ENCODE measurements around the gene CENPX.

The CENPX gene

DNA sequence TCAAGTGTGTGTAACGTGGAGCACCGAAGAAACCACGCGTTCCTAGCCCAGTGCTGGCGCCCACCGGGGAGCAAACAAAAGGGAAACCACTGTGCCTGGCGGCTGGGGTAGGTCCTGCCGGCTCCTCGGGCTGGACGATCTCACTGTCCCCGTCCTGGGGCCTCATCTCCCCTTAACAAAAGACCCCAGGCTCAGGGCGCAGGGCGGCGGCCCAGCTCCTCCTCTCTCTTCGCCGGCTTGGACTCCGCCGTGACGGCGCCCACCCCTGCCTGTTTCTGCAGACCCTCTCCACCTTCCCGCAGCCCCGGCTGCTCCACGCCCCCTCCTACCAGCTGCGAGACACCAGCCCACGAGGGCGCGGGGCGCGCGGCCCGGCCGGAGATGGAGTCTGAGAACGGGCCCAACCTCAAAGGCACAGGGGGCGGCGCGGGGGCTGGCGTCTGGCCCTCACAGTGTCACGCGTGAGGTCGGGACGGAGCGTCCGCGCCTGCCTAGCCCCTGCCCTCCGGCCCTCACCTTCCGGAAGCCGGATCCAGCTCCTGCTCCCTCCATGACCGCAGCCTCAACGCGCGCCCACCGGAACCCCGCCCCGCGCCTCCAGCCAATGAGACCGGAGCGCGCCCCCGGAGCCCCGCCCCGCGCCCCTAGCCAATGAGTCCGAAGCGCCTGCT, at the start of gene CENPX:
TSS of gene CENPX (minus strand) at position 569 of the 671 bp plus-strand sequence. CDS start at position 552, 17 bp downstream.
- DNase-seq (ENCODE audit: low read depth in 2 of 2) = no peak

DNA sequence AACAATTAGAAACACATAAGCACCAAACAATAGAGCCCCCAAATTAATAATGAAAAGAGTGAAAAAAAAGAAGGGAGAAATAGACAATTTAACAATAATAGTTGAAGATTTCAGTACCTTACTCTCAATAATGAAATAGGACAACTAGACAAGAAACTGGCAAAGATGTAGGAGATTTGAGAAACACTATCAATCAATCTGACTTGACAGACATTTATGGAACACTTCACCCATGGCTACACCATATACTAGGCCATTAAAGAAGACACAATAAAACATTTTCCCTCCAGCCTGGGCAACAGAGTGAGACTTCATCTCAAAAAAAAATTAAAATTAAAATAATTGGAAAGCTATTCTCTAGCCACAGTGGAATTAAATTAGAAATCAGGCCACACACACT, 47.9 kb upstream of the CENPX start:
- no peak for DNase-seq (ENCODE audit: low read depth in 2 of 2)

DNA sequence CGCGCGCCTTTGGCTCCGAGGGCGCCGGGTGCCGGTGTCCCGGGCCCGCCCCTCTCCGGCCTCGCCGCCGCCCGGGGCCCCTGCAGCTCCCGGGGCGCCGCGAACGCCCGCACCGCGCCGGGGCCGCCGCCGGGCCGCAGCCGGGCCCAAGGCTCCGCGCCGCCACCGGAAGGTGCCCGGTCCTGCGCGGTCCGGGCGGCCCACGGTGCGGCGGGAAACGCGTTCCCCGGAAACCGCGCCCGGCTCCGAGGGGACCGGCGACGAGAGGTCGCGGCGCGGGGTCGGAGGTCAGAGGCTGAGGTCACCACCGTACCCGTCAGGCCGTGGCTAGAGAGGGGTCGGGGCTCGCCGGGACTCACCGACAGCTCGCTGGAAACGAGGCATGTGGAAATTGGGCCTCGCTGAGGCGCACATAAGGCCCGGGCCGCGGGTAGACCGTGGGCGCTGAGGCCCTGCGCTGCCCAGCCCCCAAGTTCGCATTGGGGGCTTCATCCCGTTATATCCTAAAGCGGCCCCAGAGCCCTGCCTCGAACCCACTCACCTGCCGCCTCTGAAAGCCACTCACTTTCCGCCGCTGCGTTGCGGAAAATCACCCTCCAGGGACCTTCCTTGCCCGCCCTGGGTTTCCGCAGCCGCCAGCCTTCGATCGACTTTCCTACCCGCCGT, 43.1 kb upstream of the CENPX start, which contains the start of gene DUS1L:
TSS of gene DUS1L (minus strand) at position 167 of the 666 bp plus-strand sequence. CDS start 745 bp downstream, outside the sequence.
- DNase-seq (ENCODE audit: low read depth in 2 of 2) = peak; percentile 38 to 39

DNA sequence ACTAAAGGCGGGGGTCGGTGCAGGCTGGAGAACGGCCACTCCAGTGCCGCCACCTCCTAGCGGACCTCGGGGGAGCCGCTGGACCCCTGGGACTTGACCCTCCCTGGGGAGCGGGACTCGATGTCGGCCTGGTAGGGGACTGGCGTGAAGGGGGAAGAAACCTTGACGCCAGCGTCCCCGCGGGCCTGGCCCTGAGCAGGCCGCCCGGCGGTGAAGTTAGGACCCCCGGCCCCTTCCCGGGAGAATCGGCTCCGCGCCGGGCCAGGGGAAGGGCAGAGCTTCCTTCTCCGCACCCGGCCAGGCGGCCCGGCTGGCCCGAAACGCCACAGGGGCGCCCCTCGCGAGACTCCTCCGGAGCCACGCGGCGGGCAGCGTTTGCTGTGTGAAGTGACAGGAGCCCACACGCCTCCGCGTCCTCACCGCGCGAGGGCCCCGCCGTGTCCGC, 42.5 kb upstream of the CENPX start:
- no peak for DNase-seq (ENCODE audit: low read depth in 2 of 2)

DNA sequence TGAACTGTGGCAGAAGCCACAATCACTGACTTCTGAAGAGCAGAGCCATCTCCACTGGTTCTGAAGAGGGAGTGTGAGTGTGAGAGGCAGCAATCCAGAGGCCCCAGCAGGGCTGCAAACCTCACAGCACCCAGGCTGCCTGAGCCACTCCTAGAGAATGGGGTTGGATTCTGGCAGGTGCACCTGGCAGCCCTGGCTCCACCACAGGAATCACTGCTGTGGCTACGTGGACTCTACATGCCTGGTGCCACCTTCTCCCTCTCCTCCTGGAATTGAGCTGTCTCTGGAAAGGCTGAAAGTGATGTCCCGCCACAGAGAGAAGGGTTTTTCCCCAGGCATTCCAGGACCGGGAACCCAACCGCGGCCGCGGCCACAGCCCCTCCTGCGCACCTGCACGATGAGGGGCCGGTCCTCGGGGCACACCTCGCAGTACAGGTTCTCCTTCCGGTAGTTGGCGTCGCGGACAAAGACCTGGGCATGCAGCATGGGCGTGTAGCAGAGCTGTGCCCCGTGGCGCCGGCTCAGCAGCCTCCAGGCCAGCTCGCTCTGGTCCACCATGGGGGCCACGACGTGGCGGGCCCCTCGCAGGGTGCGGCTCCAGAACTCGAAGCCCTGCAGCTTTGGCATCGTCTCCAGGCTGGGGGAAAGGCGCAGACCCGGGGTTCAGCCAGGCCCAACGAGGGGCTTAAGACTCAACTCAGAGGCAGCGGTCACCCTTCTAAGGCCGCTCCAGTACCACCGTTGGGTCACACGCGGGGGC, 41.9 kb upstream of the CENPX start:
- no peak for DNase-seq (ENCODE audit: low read depth in 2 of 2)

DNA sequence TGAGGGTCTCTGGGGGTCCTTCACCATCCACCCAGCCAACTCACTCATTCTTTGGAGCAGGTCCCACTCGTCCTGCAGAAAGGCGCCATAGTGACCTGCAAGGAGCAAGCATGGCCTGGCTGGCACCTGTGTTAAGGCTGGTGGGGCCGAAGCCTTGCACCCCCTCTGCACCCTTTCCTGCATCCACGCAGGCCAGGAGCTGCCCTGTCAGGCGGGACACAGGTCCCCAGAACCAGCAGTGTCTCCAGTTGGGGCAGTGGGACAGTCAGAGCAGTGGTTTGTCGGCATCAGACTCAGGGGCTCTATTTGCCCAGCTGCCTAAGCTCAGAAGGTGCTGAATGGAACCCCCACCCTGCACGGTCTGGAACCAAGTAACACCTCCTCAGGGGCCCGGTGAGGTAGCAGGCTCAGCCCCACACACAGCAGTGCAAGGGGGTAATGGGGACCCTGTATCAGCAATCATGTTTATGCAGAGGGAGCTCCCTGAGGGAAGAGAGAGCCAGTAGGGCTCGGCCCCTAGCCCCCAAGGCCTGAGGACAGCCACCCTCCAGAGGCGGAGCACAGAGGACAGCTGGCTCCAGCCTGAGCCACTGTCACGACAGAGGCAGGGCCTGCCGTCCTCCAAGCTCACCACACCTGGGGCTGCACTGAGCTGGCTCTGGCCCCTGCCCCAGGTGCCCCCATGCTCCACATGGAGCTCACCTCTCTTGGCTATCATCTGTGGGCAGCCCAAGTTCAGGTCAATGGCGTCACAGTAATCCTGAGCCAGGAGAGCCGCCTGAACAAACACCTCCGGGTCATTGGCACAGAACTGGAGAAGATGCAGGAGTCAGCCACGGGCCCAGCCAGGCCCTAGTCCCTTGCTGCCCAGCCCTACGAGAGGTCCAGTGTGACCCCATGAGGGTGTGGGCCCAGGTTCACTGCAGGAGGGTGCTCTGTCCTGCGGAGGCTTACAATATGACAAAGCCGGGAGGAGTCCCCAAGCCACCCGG, 41.0 kb upstream of the CENPX start:
- no peak for DNase-seq (ENCODE audit: low read depth in 2 of 2)

DNA sequence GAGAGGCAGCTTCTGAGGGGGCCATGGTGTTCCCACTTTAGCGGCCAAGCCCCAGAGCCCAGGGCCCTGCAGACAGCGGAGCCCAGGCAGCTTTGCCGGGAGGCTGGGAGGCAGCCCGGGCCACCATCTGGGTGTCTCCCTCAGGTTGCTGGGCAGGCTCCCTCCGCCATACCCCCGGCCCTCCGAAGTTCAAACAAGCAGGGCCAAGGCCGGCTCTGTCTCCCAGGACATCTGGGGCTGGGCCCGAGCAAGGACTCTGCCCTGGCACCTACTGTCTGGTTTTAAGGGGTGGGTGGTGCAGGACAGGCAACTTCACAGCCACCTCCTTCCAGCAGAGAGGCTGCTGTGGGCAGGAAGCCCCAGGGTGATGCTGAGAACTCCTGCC, 40.3 kb upstream of the CENPX start:
- no peak for DNase-seq (ENCODE audit: low read depth in 2 of 2)

DNA sequence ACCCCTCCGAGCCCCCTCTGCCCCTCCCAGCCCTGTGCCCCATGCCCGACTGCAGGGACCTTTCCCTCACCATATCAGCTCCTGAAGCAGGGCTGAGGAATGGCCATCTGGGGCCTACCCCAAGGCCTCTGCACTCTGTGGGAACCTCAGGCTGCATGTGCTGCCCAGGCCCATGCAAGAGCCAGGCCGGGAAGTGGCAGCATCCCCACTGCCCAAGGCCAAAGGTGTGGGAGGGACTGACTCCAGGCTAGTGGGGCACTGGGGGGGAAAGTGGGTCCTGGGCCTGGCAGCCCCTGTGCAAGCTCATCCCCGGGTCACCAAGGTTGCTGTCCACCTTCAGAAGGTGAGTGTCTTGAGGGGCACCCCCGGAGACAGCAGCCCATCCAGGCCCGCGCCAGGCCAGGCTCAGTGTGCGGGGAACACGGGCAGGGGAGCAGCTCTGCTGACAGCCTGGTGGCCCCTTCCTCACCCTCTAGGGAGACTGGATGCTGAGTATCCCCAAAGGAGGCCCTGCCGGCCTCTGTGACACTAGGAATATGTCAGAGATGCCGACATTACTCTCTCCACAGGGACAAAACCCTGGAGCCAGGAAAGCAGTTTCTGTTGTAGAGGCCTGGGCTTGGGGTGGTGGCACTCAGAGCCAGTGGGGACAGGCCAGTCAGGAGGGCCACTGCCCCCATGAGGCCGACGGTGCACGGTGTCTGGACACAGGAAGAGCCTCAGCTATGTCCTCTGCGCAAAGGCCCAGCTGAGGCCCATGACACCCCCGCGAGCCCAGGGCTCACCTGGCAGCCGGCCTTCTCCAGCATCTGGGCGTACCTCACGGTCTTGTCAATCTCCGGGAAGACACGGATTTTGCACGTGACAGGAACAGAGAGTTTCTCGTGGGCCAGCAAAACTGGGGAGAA, 39.7 kb upstream of the CENPX start:
- DNase-seq (ENCODE audit: low read depth in 2 of 2) = no peak

DNA sequence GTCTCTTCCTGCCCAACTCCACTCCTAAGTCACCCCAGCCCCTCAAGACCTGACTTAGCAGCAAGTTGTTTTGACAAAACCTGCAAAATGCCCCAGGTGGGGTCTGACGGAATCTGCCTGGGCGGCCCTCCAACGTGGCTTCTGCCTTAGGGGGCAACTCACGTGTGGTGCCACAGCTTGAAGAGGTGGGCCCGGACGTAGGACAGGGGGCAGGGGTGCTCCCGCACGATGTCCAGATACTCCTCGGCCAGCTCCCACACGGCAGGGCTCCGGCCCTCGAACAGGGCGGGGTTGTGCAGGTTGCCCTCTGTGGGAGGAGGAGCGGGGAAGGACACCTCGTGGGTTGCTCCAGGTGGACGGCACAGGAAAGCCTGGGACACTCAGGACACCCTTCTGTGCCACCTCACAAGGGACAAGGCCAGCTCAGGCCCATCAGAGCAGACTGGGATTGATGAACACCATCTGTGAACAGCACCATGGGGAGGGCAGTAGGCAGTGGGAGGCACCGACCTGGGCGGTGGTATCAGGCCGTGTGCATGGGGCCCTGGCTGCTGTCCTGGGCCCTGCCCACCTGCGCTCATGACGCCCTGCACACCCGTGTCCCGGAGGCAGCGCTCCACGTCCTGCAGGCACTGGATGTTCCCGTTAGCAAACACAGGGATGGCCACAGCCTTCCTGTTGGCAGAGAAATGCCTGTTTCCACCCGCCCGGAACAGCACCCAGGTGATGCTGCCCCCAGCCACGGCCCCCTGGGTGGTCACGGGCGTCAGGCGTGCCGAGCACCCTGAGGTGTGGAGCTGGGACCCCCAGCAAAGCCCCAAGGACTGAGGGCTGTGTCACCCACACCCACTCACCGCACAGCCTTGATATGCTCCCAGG, 38.6 kb upstream of the CENPX start:
- no peak for DNase-seq (ENCODE audit: low read depth in 2 of 2)

DNA sequence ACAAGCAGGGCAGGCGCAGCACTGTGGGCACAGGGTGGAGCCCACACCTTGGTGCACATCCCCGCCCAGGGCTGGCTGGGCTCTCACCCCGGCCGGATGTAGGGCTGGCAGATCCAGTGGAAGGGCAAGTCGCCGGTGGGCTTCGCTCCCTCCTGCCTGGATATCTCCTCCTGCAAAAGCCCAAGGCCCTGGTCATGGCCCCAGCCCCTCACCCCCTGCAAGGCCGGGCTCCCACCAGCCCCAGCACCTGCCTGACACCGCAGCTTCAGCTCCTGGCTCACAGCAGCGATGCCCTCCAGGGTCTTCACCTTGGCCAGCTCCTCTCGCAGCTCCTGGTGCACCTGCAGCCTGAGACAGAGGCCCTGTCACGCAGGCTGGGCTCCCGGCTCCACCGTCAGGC, 37.9 kb upstream of the CENPX start:
- no peak for DNase-seq (ENCODE audit: low read depth in 2 of 2)

DNA sequence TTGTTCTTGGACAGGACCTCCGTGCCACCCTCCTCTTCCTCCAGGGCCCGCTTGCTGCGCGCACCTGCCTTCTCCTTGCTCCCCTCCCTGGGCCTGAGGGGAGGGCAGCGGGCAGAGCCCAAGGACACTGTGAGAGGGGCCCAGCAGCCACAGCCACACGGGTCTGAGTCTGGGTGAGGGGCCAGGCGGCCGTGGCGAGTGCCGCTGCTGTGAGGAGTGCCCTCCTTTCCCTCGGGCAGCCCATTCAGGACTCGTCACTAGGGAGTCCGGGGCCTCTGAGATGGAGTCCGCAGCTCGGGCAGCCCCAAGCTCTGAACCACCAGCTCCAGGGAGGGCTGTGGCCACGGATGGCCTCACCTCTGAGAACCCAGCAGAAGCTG, 37.3 kb upstream of the CENPX start:
- DNase-seq (ENCODE audit: low read depth in 2 of 2) = no peak

DNA sequence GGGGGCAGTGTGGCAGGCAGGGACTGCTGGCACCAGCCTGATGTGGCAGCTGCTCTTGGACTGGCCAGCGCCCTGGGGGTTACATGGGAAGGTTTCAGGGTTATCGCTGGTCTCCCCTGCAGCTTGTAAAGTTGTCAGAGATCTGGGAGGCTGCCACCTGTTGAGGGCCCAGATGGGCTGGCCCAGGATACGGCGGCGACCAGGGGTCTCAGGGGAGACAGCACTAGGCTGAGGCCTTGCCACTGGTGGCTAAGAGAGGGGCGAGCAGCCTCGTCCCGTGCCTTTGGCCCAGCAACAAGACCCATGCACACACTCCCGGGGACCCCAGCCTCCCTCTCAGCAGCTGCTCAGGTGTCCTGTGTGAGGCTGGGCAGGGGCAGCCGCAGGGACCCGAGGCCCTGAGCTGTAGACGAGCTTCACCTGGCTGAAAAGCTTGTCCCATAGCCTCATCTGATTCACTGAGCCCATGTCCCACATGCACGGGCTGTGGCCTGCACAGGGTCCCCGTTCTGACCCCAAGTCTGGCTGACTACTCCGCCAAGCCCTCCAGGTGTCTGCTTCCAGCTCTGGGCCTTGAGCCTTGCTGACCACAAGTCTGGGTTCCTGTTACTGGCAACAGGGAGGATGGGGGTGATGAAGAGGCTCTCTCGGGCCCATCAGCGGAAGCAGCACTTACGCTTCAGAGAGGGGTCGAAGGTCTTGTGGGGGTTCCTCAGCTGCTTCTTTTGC, 36.8 kb upstream of the CENPX start:
- DNase-seq (ENCODE audit: low read depth in 2 of 2) = no peak

DNA sequence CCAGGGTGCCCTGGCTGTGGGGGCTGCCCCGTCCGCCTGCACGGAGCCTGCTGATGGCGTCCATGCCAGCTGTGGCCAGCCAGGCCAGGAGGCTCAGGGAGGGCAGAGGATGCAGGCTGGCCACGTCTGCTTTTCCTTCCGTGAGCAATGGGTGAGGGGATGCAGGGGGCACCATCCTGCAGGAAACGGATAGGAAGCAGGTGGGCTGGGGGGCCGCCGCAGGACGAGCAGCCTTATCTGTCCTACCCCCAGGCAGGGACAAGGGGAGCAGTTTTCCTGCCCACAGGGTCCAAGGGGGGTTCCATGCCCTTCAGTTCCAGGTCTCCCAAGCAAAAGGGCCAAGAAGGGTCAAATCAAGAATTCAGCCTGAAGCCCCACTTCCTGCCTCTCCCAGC, 36.2 kb upstream of the CENPX start:
- no peak for DNase-seq (ENCODE audit: low read depth in 2 of 2)

DNA sequence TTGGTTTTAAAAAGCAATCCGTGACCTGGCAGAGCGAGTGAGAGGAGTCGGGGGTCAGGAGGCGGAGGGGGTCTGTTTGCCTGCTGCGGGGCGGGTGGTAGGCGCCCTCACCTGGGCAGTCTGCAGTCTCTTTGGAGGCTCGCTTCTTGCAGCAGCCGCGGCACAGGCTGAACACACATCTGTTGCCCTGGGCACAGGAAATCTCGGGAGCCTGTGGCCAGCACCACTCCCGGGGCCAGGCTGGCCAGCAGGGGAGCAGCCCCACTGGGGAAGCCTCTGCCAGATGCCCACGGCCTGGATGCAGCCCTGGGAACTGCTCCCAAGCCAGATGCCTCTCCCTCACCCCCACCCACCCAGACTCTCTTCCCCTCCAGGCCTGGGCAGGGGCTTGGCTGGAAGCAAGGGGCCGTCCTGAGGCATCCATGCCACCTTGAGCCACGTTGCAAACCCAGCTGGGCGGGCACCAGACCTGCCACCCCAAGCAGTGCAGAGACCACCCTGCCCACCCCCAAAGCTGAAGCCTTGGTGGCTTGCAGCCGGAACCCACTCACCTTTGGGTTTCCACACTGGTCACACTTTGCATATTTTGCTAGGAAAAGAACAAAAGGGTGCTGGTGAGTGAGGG, 35.7 kb upstream of the CENPX start:
- no peak for DNase-seq (ENCODE audit: low read depth in 2 of 2)

DNA sequence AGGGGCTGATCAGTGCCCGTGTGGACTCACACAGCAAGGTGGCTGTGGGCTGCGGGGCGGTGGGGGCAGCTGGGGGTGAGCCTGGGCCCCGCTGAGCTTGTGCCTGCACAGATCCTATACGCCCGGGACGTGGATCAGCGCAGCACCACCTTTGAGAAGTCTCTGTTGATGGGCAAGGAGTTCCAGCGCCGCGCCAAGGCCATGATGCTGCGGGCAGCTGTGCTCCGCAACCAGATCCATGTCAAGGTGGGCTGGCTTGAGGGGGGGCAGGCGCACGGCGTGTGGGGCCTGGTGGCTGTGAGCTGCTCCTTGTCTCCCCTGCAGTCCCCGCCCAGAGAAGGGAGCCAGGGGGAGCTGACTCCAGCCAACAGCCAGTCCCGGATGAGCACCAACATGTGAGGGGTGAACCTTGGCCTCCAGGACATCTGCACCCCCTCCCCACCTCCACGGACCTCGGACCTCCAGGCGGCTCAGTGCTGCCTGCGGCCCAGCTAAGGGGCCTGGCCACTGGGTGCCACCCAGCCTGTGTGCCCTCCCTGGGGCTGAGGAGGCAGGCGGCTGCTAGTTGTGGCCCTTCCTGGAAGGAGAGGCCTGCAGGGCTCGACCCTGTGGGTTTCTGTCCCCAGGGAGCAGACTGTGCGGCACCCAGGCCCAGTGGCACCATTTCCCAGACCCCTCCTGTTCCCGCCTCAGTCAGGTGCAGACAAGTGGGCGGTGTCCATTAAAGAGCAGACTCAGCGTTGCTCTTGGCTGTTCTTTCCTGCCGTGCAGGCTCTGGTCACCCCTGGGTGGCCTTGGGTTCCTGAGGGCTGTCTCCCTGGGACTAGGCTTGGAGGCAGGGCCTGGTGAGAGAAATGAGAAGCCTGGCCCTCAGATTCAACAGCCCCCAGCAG, 34.3 kb upstream of the CENPX start:
- DNase-seq (ENCODE audit: low read depth in 2 of 2) = no peak

DNA sequence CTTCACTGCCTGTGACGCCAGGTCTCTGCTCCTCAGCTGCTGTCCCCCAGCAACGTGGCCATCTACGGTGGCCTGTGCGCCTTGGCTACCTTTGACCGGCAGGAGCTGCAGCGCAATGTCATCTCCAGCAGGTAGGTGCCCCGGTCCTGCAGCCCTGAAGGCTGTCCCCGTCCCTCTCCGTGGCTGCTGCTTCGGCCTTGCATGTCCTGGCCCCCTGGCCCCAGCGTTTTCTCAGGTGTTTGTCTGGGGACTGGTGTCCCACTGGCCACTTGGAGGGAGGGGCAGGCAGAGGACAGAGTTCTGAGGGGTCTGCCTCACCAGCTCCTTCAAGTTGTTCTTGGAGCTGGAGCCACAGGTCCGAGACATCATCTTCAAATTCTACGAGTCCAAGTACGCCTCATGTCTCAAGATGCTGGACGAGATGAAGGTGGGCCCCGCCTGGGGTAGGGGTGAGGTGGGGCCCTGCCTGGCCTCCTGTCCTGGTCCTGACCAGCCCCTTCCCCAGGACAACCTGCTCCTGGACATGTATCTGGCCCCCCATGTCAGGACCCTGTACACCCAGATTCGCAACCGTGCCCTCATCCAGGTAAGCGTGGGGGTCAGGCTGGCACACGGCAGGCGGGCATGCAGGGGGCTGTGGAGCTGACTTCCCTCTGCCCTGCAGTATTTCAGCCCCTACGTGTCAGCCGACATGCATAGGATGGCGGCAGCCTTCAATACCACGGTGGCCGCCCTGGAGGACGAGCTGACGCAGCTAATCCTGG, 33.5 kb upstream of the CENPX start:
- no peak for DNase-seq (ENCODE audit: low read depth in 2 of 2)

All from stimulated activated CD8-positive, alpha-beta memory T cell treated with anti-CD3 and anti-CD28 coated beads, Interleukin-7, amount 100 ng/mL, for 1 hour (primary cell).